ENCODE measurements around the gene MITF. TPM values are rescaled to one million over a fixed set of nuclear protein-coding genes. Genes with fewer than 3 reads are reported as not detected.

Gene MITF
- total and polyA plus RNA-seq, 2 donors (not counting 1 experiment from before 2014, with no cell fraction given): 0.10 TPM; not detected in 1

DNA sequence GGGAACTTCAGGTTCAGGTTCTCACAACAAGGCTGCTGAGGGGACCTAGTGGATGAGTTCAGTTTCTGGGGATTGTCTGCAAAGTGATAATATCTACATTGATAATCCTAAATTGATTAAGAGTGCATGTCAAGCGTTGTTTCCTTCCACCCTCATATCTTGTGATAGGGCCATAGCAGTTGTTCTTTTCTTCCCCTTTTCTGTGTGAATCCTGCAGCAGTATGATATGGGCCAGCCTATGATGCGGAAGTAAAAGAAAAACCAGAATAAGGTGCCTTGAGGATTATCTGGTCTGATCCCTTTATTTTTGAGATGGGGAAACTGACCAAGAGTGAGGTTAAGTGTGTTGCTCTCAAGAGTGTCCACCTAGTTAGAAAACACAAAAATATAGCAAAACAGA, 86.2 kb downstream of the MITF start:
- H3K9ac ChIP-seq (ENCODE audit: low read length): no peak overlapping the region
- TF ChIP-seq EZH2 (IDR thresholded peaks at IDR 0.05; ENCODE audit: borderline replicate concordance, insufficient read depth, low read depth, low read length, poor library complexity, severe bottlenecking): no peak
- TF ChIP-seq, protein P1, sequence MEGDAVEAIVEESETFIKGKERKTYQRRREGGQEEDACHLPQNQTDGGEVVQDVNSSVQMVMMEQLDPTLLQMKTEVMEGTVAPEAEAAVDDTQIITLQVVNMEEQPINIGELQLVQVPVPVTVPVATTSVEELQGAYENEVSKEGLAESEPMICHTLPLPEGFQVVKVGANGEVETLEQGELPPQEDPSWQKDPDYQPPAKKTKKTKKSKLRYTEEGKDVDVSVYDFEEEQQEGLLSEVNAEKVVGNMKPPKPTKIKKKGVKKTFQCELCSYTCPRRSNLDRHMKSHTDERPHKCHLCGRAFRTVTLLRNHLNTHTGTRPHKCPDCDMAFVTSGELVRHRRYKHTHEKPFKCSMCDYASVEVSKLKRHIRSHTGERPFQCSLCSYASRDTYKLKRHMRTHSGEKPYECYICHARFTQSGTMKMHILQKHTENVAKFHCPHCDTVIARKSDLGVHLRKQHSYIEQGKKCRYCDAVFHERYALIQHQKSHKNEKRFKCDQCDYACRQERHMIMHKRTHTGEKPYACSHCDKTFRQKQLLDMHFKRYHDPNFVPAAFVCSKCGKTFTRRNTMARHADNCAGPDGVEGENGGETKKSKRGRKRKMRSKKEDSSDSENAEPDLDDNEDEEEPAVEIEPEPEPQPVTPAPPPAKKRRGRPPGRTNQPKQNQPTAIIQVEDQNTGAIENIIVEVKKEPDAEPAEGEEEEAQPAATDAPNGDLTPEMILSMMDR (IDR thresholded peaks at IDR 0.05): no peak
- Mint-ChIP-seq H3K27me3 (no peaks in the 10 kb centered on the region), H3K9me3 (ENCODE audit: insufficient read depth) (peaks cover 2% of the 10 kb centered on the region), H3K4me3 (no peak overlapping the region), H3K27ac (no peak overlapping the region), H3K4me1 (no peaks in the 10 kb centered on the region)
- DNase-seq (no peak), ATAC-seq (ENCODE audit: low read depth) (no peak)
- H3K4me3 ChIP-seq (ENCODE audit: control extremely low read depth in 1 of 5, extremely low read depth in 1 of 5, insufficient read depth in 1 of 5, low read depth in 2 of 5, low read length in 4 of 5): no peak overlapping the region
- CTCF ChIA-PET: interaction anchor here (0.7 kb wide), 1 partner anchor 502 kb away, joined by 3 read pairs; no protein-coding TSS in a partner anchor
- peaks cover 0 to 7% (median 0%) of the 10 kb centered on the region in 3 donors for H3K9me3 ChIP-seq (ENCODE audit: control extremely low read depth in 1 of 3, control insufficient read depth in 2 of 3, insufficient read depth in 1 of 3, low read length in 2 of 3)
- H4K20me1 ChIP-seq (ENCODE audit: control insufficient read depth, insufficient read depth, low read length, poor library complexity, severe bottlenecking): no peaks in the 10 kb centered on the region
- H2AFZ ChIP-seq (ENCODE audit: insufficient read depth, low read depth, low read length, poor library complexity, severe bottlenecking): no peak overlapping the region
- intact Hi-C loops (cut with micrococcal nuclease): no loop called here
- H3K4me1 ChIP-seq (ENCODE audit: control insufficient read depth in 2 of 2, insufficient read depth in 2 of 2, low read length in 2 of 2): no peaks in the 10 kb centered on the region
- WGBS (ENCODE audit: insufficient coverage): 100% methylated on average over 1 of the region's 2 CpGs
- no peaks in the 10 kb centered on the region for H3K36me3 ChIP-seq (replicated peaks in 1 of 2; ENCODE audit: control extremely low read depth in 1 of 2, control insufficient read depth in 1 of 2, extremely low read depth in 1 of 2, insufficient read depth in 2 of 2, low read length in 1 of 2)
- POLR2A ChIA-PET: no interaction called here
- no peaks in the 10 kb centered on the region for H3K79me2 ChIP-seq (ENCODE audit: control insufficient read depth, insufficient read depth, low read length)
- no peaks in the 10 kb centered on the region for H3K27me3 ChIP-seq (replicated peaks in 1 of 4; ENCODE audit: control extremely low read depth in 1 of 4, control insufficient read depth in 3 of 4, insufficient read depth in 4 of 4, low read length in 3 of 4)
- H3K4me2 ChIP-seq (replicated peaks; ENCODE audit: low read depth, low read length, poor library complexity, severe bottlenecking): no peak overlapping the region
- H3K27ac ChIP-seq (ENCODE audit: low read length in 2 of 2): no peak overlapping the region

DNA sequence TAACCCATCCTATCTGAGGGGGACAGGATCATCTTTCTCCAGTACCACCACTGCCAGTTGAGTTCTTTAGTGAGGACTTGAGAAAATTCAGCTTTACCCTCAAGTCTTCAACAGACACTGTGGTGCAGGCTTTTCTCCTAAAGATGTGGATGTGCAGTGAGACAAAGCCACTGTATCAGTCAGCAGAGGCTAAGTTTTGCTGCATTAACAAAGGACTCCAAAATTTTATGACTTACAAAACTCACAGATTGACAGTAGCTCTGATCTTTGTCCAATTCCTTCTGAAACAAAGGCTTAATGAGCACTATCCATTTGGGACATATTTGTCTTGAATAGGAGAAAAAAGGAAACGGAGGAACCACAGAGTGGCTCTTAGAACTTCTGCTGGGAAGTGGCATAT, 87.9 kb downstream of the MITF start:
- Histone ChIP-seq H3K36me3 (replicated peaks in 1 of 2; ENCODE audit: control extremely low read depth in 1 of 2, control insufficient read depth in 1 of 2, extremely low read depth in 1 of 2, insufficient read depth in 2 of 2, low read length in 1 of 2) (no peaks in the 10 kb centered on the region), H4K20me1 (ENCODE audit: control insufficient read depth, insufficient read depth, low read length, poor library complexity, severe bottlenecking) (no peaks in the 10 kb centered on the region), H3K4me2 (replicated peaks; ENCODE audit: low read depth, low read length, poor library complexity, severe bottlenecking) (no peak overlapping the region), H3K79me2 (ENCODE audit: control insufficient read depth, insufficient read depth, low read length) (no peaks in the 10 kb centered on the region), H2AFZ (ENCODE audit: insufficient read depth, low read depth, low read length, poor library complexity, severe bottlenecking) (no peak overlapping the region), H3K27me3 (replicated peaks in 1 of 4; ENCODE audit: control extremely low read depth in 1 of 4, control insufficient read depth in 3 of 4, insufficient read depth in 4 of 4, low read length in 3 of 4) (no peaks in the 10 kb centered on the region), H3K9me3 (ENCODE audit: control extremely low read depth in 1 of 3, control insufficient read depth in 2 of 3, insufficient read depth in 1 of 3, low read length in 2 of 3) (peaks cover 0 to 7% (median 0%) of the 10 kb centered on the region in 3 donors), H3K27ac (ENCODE audit: low read length in 2 of 2) (no peak overlapping the region), H3K4me3 (ENCODE audit: control extremely low read depth in 1 of 5, extremely low read depth in 1 of 5, insufficient read depth in 1 of 5, low read depth in 2 of 5, low read length in 4 of 5) (no peak overlapping the region), H3K9ac (ENCODE audit: low read length) (no peak overlapping the region), H3K4me1 (ENCODE audit: control insufficient read depth in 2 of 2, insufficient read depth in 2 of 2, low read length in 2 of 2) (no peaks in the 10 kb centered on the region)
- H3K4me3 Mint-ChIP-seq: no peak overlapping the region
- no CpG with 5 or more reads among the region's 1 CpG for WGBS (ENCODE audit: insufficient coverage)
- ChIA-PET POLR2A (no interaction called here), CTCF (no interaction called here)
- no peak overlapping the region for H3K27ac Mint-ChIP-seq
- no peaks in the 10 kb centered on the region for H3K27me3 Mint-ChIP-seq
- TF ChIP-seq, protein P1 (IDR thresholded peaks at IDR 0.05): no peak
- no peak for TF ChIP-seq EZH2 (IDR thresholded peaks at IDR 0.05; ENCODE audit: borderline replicate concordance, insufficient read depth, low read depth, low read length, poor library complexity, severe bottlenecking)
- no peaks in the 10 kb centered on the region for H3K4me1 Mint-ChIP-seq
- DNase-seq (no peak), ATAC-seq (ENCODE audit: low read depth) (no peak)
- intact Hi-C loops (cut with micrococcal nuclease): no loop called here
- peaks cover 2% of the 10 kb centered on the region for H3K9me3 Mint-ChIP-seq (ENCODE audit: insufficient read depth)
